NCI-H1436 (cell line): Measurements from ENCODE around the gene CEP20.
"Not testable (repeated sequence)": the region's sequence is repeated elsewhere in the genome, so short reads cannot be mapped to it uniquely, and the experiment has no call there.

Source experiments
- DNase-seq: peaks from one replicate; lab custom pipeline; 2025; lab: John Stamatoyannopoulos, UW

Gene CEP20

DNA sequence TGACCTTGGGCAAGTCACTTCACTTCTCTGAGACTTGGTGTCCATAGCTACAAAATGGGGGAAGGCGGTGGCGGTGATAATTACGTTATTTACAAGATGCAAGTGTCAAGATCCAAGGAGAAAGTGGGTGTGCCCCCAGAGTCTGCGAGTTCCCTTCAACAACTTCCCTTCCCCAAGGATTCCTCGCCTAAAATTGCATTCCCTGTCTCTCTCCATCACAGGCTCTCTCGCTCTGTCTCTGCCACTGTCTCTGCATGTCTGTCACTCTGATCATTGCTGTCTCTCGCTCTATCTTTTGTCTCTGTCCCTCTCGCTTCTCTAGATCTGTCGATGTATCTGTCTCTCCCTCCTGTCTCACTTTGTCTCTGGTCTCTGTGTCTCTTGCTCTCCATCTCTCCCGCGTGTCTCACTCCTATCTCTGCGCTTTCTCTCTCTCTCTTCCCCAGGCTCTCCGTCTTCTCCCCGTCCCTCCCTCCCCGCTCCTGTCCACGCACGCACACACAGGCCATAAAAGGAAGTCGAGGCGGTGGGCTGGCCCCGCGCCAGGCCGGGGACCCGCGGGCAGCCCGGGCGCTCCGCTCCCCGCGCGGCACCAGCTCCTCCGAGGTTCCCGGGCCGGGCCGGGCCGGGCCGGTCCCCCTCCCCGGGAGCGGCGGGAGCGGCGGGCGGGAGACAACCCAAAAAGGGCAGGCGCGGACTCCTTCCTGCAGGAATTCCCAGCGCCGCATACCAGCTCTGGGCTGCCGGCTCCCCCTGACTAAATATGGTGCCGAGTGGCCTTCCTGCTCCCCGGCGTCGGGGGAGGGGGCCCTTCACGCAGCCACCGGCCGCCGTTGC lies 30.5 kb downstream of the CEP20 start:
- no peak for DNase-seq

DNA sequence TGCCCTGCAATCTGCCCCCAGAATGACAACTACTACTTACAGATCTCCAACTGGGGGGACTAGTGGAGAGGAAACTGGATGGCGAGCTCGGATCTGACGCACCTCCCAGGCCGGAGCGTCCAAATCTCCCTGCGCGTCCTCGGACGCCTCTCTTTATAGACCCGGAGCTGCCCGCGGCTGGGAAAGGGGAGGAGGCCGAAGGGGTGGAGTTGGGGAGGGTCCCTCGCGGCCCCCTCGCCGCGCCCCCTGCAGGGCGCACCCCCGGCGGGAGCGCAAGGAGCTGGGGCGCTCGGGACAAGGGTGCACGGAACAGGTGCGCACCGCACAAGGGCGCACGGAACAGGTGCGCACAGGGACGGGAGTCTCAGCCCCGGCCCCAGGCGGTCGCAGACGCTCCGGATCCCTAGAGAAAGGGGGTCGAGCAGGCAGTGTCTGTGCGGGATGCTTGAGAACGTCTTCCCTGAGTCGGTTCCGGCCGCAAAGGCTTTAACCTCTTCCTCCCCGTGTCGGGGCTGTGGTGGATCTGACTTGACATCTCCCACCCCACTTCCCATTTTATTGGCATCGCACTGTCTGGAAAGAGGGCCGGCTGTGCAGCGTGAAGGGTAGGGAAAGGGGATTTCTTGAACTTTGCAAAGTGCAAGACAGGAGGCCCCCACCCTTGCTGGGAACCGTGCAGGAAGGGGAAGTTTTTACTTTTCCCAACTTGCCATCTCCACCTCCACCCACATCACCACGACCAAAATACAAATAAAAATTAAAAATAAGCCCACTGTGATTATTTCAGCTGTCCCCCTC lies 31.3 kb downstream of the CEP20 start, which contains the start of gene MYH11:
MYH11 (minus strand) TSS at position 128 of the 798 bp plus-strand sequence. CDS start 18,776 bp downstream, outside the sequence.
- DNase-seq: no peak

DNA sequence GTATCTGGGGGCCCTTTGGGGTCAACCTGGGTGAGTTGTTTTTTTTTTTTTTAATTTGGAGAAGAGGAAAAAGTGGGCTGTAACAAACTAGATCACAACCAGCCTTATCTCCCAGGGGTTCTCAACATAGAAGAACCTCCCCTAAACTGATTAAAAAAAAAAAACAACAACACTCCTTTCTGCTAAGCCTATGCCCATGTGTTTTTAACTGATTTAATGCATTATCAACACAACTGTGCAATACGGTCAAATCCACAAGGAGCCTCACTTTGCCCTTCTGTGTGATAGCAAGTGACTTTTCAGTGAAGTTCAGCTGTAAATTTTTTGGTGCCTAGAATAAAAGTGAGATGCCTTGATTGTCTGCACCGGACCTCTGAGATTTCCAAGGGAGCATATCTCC lies 32.2 kb downstream of the CEP20 start:
- no peak for DNase-seq

DNA sequence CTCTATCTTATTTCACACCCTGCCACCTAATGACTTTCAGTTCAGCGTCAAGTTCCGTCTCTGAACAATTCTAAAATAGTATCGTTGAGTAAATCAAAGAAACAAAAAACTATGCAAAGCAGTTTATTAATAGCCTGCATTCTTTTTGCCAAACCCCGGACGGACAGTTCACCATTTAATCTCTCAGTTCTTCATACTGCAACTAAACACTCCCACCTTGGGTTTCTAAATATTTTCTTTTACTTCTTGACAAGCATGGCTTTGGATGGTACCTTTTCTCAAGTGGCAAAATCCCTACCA lies 32.7 kb downstream of the CEP20 start:
- DNase-seq: no peak

DNA sequence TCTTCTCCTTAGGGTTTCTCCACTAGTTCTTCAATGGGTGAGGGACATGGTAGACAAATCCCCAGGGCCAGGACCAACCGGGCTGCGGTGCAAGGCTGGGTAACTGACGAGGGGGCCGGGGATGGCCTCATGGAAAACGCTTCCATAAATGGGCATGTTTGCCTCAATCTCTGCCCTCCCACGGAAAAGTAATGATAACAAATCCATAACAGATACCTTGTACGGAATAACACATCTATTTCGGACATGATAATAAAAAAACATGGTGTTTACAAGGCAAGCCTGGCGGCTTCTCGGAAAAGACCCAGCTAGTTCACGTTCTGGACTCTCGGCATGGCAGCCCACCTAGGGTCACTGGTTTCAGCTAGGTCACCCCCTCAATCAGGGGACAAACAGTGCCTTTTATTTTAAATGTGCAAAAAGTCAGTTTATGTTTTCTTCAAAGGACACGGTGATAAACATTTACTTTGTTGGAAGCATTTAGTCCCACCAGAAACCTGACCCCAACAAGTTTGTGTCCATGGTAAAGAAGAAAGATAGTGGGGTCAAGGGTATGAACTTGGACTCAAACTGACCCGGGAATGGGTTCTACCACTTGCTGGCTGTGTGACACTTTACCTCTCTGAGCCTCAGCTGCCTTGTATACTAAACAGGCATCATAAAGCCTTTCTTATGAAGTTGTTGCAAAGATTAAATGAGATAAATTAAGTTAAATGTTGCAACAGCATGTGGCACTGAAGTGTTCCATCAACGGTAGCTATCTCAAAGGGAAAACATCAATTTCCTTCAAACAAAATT lies 33.3 kb downstream of the CEP20 start:
- DNase-seq: no peak

DNA sequence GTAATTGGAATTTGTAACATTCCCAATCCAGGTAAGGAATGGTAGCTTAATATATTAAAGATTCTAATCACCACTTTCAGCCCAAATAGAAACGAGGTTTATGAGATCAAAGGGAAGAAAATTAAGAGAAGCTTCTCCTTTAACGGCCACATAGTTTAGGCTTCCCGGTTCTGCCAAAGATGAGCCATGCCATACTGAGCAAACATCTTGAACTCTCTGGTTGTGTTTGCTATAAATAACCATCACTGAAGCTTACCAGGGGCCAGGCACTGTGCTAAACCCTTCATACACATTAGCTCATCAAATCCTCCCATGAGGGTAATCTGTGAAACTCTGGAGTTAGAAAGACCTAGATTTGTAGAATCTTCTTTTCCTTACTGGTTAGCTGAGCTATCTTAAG lies 34.3 kb downstream of the CEP20 start:
- DNase-seq: no peak

DNA sequence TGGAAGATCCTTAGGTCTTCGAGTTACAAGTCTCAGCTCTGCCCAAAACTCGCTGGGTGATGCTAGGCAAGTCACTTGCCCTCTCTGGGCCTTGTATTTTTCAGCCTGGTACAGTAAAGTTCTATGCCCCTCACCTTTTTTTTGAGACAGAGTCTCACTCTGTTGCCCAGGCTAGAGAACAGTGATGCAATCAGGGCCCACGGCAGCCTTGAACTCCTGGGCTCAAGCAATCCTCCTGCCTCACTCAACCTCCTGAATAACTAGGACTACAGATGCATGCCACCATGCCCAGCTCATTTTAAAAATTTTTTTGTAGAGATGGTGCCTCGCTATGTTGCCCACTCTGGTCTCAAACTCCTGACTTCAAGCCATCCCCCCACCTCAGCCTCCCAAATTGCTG lies 35.4 kb downstream of the CEP20 start:
- DNase-seq: no peak

DNA sequence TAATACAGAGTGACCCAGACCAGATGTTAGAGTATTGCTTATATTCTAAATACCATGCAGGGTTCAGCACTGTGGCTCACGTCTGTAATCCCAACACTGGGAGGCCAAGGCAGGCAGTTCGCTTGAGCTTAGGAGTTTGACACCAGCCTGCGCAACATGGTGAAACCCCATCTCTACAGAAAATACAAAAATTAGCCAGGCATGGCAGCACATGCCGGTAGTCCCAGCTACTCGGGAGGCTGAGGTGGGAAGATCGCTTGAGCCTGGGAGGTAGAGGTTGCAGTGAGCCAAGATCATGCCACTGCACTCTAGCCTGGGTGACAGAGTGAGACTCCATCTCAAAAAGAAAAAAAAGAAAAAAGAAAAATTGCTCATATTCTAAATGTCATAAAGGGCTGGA lies 37.8 kb downstream of the CEP20 start:
- DNase-seq: not testable (repeated sequence)

DNA sequence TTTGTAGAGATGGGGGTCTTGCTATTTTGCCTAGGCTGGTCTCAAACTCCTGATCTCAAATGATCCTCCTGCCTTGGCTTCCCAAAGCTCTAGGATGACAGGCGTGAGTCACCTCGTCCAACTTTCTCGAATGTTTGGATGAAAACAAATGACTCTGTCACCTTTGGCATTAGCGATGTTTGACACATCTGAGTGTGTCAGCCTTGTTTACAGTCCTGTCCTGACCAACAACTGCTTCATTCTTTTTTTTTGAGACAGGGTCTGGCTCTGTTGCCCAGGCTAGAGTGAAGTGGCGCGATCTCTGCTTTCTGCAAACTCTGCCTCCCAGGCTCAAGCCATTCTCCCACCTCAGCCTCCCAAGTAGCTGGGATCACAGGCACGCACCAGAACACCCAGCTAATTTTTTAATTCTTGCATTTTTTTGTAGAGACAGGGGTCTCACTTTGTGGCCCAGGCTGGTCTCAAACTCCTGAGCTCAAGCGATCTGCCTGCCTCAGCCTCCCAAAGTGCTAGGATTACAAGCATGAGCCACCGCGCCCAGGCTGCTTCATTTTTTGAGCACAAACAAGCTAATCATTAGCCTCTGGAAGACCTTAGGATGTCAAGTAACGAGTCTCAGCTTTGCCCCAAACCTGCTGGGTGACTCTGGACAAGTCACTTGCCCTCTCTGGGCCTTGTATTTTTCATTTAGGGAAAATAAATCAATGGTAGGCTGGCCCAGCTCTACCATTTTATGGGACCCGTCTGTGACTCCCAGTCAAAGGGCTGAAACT lies 39.0 kb downstream of the CEP20 start:
- DNase-seq: no peak

DNA sequence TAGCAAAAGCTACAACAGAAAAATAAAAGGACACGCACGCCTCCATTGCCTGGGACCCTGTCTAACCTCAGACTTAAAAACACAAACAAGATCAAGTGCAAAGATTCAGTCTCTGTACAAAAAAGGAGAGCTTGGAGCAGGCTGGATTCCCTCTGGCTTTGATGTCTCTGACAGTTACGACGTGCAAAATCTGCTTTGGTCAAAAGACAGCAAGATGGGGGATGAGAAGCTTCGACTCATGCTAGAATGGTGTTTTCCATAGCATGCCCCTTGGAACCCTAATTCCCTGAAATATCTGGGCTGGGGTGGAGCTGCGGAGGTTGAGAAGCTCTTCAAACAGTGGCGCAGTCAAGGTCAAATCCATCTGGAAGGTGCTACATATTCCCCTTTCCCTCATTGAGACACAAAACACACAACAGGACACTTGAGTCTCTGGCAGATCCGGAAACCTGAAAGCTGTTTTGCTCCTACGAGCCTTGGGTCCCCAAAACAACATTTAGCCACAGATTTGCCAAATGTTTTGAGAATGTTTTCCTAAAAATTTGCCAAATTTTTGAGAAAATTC lies 40.7 kb downstream of the CEP20 start:
- DNase-seq: no peak

DNA sequence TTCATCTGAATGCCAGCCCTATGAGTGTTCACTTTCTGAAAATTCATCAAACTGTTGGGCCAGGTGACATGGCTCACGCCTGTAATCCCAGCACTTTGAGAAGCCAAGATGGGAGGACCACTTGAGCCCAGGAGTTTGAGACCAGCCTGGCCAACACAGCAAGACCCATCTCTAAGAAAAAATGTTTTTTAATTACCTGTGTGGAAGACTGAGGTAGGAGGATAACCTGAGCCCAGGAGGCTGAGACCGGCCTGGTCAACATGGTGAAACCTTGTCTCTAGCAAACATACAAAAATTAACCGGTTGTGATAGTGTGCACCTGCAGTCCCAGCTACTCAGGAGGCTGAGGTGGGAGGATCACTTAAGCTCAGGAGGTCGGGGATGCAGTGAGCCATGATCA lies 41.9 kb downstream of the CEP20 start:
- DNase-seq: no peak

DNA sequence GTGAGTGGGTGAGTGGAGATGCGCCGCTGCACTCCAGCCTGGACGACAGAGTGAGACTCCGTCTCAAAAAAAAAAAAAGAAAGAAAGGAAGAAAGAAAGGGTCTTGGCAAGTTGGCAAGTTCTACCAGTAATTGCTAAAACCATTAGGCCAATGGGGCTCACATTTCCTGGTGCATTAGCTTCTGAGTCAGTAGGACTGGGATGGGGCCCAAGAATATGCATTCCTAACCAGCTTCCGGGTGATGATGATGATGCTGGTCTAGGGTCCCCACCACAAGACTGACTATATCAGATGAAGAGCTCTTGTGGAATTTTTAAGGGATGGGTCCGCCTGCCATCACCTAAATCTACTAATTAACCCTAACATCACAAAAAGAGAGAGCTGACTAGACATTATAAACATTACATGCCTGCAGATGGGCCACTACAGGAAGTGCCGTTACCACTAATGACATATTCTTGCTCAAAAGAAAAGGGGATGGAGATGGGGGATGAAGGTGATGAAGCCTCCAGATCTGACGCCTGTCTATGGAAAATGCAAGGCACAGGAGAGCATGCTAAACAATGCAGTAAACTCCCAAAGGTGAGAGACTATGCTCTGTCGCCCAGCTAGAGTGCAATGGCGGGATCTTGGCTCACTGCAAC lies 44.6 kb downstream of the CEP20 start:
- DNase-seq: no peak

DNA sequence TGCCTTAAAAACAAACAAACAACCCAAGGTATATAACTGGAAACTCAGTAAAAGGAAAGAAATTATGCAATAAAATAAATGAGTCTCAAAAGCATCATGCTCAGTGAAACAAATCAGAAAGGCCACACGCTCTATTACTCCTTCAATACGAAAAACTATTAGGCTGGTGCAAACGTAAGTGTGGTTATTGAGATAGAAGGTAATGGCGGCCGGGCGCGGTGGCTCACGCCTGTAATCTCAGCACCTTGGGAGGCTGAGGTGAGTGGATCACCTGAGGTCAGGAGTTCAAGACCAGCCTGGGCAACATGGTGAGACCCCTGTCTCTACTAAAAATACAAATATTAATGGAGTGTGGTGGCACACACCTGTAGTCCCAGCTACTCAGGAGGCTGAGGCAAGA lies 49.2 kb downstream of the CEP20 start:
- not testable (repeated sequence) for DNase-seq

DNA sequence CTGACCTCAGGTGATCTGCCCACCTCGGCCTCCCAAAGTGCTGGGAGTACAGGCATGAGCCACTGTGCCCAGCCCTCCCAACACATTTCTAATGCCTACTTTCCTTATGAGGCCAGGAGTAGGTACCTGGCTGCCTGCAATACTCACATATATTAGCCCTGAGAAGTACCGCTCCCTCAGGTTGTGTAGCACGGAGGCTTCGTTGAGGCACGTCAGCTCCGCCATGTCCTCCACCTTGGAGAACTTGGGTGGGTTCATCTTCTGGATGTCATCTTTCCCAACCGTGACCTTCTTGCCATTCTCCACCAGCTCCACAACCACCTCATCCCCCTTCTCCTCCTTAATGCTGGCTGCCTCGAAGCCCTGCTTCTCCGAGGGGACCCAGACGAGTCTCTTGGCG lies 50.6 kb downstream of the CEP20 start:
- DNase-seq: no peak

DNA sequence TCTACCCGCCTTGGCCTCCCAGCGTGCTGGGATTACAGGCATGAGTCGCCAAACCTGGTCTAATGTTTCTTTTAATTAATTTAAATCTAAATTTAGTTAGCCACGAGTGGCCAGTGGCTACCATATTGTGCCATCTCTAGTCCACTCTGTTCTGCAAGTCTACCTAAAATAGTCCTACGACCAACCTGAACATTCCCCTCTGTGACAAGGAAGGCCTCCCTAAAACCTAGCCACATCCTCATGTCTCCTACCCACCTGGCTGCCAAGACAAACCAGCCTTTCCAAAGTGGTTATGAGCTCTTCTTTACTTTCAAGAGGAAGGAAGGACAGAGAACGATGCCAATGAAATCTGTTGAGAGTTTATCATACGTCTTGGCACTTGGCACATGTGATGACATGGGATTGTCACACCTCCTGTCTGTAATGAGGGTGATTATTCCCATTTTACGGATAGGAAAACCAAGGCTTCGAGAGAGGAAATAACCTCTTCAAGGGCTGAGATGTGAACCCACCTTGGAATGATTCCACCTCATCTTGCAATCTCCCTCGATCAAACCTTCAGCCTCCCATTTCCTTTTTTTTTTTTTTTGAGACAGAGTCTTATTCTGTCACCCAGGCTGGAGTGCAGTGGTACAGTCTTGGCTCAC lies 51.3 kb downstream of the CEP20 start:
- DNase-seq: no peak

DNA sequence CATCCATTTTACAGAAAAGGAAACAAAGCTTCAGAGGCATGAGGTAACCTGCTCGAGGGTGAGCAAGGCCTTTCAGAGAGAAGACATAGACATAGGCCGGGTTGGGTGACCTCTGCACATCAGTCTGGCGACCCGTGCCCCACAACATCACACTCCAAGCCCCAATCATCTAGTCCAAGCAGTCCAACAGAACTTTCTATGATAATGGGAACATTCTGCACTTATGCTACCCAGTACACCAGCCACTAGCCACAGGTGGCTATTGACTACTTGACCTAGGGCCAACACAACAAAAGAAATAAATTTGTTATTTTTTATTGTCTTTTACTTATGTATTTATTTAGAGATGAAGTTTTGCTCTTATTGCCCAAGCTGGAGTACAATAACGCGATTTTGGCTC lies 52.3 kb downstream of the CEP20 start:
- no peak for DNase-seq

DNA sequence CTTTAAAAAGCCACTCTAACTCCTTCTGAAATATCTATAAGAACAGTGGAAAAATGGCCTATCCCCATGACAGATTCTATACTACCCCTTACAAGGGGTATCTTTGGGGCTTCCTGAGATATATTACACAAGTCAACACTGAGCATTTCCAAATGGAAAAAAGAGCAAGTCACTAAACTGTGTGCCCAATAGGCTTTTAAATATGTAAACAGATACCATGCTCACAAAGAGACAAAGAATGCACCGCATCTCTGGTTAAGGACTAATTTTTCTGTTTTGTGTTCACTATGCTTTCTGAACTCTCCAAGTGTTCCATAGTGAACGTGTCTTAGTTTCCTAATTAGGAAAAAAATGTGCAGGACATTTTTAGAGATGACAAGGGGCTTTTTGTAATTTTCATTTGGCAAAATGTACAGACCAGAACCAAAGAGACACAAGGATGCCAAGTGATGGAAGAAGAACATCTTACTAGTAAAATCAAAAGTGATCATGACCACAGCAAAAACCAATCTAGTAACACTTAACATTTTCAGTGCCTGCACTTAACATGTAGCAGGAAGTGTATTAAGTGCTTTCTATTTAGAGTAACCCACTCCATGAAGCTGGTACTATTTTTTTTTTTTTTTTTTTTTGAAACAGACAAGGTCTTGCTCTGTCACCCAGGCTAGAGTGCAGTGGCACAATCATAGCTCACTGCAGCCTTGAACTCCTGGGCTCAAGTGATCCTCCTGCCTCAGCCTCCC lies 53.1 kb downstream of the CEP20 start:
- no peak for DNase-seq

DNA sequence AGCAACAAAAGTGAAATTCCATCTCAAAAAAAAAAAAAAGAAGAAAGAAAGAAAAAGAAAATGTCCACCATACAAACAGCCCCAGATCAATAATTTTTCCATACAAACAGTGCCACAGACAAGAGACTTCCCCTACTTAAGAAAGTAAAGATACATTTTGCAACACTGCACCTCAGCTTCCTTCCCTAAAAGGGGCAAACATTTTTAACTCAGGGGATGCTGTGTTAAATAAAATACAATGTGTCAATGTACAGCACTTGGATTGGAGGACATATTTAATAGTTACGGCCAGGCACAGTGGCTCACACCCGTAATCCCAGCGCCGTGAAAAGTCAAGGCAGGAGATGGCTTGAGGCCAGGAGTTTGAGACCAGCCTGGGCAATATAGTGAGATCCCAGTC lies 53.9 kb downstream of the CEP20 start:
- DNase-seq: no peak

DNA sequence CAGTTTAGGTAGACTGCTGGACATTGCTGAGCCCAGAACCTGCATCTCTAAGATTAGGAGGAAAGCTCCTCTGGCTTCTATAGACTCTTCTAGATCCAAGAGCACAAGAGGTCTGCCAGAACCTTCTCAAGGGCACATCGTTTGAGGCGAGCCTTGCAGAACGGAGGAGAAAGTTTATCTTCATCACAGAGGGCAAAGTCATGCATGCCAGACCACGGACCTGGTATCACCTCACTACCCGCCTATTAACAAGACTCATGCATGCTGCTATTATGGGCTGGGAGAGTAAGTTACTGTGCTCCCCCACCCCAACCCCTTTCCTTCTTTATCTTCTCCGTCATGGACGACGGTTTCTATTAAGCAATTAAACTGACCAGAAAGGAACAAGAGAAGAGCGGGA lies 54.9 kb downstream of the CEP20 start:
- DNase-seq: no peak

DNA sequence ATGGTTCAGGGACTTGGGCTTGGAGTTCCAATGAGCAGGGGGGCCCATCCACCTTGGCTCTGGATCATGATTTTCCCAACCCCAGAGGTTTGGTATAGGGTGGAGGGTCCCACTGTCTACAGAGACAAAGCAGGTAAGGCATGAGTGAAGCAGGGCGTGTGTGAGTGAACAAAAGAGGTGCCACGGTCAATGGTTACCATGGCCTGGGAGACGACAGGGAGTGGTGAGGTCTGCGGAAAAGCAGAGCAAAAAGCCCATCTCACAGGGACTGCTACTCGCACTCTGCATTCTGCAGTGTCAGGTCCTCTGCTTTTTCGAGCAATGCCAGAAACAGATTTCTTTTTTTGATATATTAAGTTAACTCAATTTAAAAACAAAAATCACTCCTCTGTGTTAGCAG lies 56.2 kb downstream of the CEP20 start:
- no peak for DNase-seq
